GM23338 (cell line): ENCODE data around the gene RAMP3. TPM values are rescaled to one million over a fixed set of nuclear protein-coding genes. Genes with fewer than 3 reads are reported as not detected.

Source experiments
- ATAC-seq: fragments of 200-7000 bp; cut with Tn5 transposase; 3 replicates; pipeline ENCODE4 v1.9.1; 2020
- DNase-seq: peaks from one replicate; pipeline ENCODE4 v3.0.0-alpha.2; 2015; ENCODE audit warnings: low spot score
- H2AFZ ChIP-seq: fragments of 200-600 bp; sonication (generic); 2 replicates; pipeline ENCODE4 v1.8.0; 2016; ENCODE audit warnings: antibody characterized with exemption, mild to moderate bottlenecking, moderate library complexity
- H3F3A ChIP-seq: fragments of 200-600 bp; sonication (generic); replicated peaks from 2 replicates; pipeline ENCODE4 v1.8.0; 2017; ENCODE audit warnings: antibody characterized with exemption, mixed run types, low read depth
- H3K27ac ChIP-seq: fragments of 200-600 bp; sonication (generic); 2 replicates; pipeline ENCODE4 v1.6.1; 2016; ENCODE audit warnings: low read depth
- H3K27me3 ChIP-seq: fragments of 200-600 bp; sonication (generic); 2 replicates; pipeline ENCODE4 v1.8.0; 2016; ENCODE audit warnings: mild to moderate bottlenecking, mixed run types, moderate library complexity; ENCODE audit not compliant: insufficient read depth
- H3K36me3 ChIP-seq: fragments of 200-600 bp; sonication (generic); 2 replicates; pipeline ENCODE4 v1.8.0; 2016; ENCODE audit warnings: mild to moderate bottlenecking; ENCODE audit not compliant: insufficient read depth
- H3K4me1 ChIP-seq: fragments of 200-600 bp; sonication (generic); 2 replicates; pipeline ENCODE4 v1.8.0; 2016; ENCODE audit warnings: mild to moderate bottlenecking, moderate library complexity; ENCODE audit not compliant: insufficient read depth
- H3K4me2 ChIP-seq: fragments of 200-600 bp; sonication (generic); 2 replicates; pipeline ENCODE4 v1.7.1; 2017; ENCODE audit warnings: mixed run types
- H3K4me3 ChIP-seq: fragments of 200-600 bp; sonication (generic); 2 replicates; pipeline ENCODE4 v1.6.1; 2016; ENCODE audit warnings: mixed run types
- H3K79me2 ChIP-seq: fragments of 200-600 bp; sonication (generic); replicated peaks from 2 replicates; pipeline ENCODE4 v1.8.0; 2017; ENCODE audit warnings: mild to moderate bottlenecking; ENCODE audit not compliant: insufficient read depth
- H3K9me2 ChIP-seq: fragments of 200-600 bp; sonication (generic); 2 replicates; pipeline ENCODE4 v1.8.0; 2017; ENCODE audit not compliant: insufficient read depth
- H4K20me1 ChIP-seq: fragments of 200-600 bp; sonication (generic); replicated peaks from 2 replicates; pipeline ENCODE4 v1.8.0; 2017; ENCODE audit warnings: mild to moderate bottlenecking; ENCODE audit not compliant: insufficient read depth
- H3K27ac Mint-ChIP-seq: 2 replicates; pipeline ENCODE4 v1.8.0; 2020; ENCODE audit warnings: inconsistent platforms, mild to moderate bottlenecking, moderate library complexity, mixed read lengths
- H3K27me3 Mint-ChIP-seq: 3 replicates; pipeline ENCODE4 v1.8.0; 2022; ENCODE audit warnings: low read depth, mild to moderate bottlenecking, moderate library complexity, mixed read lengths, inconsistent platforms; ENCODE audit not compliant: insufficient read depth, poor library complexity
- H3K36me3 Mint-ChIP-seq: 3 replicates; pipeline ENCODE4 v1.8.0; 2021; ENCODE audit warnings: low read depth, mild to moderate bottlenecking, inconsistent platforms, moderate library complexity, mixed read lengths
- H3K4me1 Mint-ChIP-seq: 3 replicates; pipeline ENCODE4 v1.8.0; 2020; ENCODE audit warnings: mild to moderate bottlenecking, inconsistent platforms, mixed read lengths
- H3K4me3 Mint-ChIP-seq: 3 replicates; pipeline ENCODE4 v1.8.0; 2021; ENCODE audit warnings: moderate library complexity, mild to moderate bottlenecking, inconsistent platforms, mixed read lengths
- H3K9me3 Mint-ChIP-seq: 3 replicates; pipeline ENCODE4 v1.8.0; 2020; ENCODE audit warnings: moderate library complexity, mild to moderate bottlenecking, inconsistent platforms, mixed read lengths
- CREB1 ChIP-seq: fragments of 250-450 bp; sonication (Bioruptor Pico); IDR thresholded peaks from 2 replicates; pipeline ENCODE4 v1.5.0; 2020; ENCODE audit warnings: low read depth, mild to moderate bottlenecking, moderate library complexity
- POLR2AphosphoS5 ChIP-seq: IDR thresholded peaks from 2 replicates; pipeline ENCODE4 v1.6.1; 2016; ENCODE audit warnings: antibody characterized with exemption, low read depth
- ZNF114 ChIP-seq: fragments of 250-450 bp; sonication (Bioruptor Pico); IDR thresholded peaks from 2 replicates; pipeline ENCODE4 v1.5.0; 2020; ENCODE audit warnings: mild to moderate bottlenecking, moderate library complexity
- polyA plus RNA-seq: library from polyadenylated mRNA; unstranded; fragments of >200 nt; fragmentation: Nextera tagmentation; extraction: Ambion mirVana; gene quantifications from 2 replicates; pipeline ENCODE4 v1.2.1, GENCODE V29; 2016
- total RNA-seq: library from RNA; depleted of rRNA; stranded (reverse); fragments of >200 nt; shearing (Covaris generic); gene quantifications from 2 replicates; pipeline ENCODE4 v1.2.3, GENCODE V29; 2014
- TF ChIP-seq, protein P1 (sequence below), 2 experiments: fragments of 200-600 bp in 1 of 2; sonication (generic) in 1 of 2; conservative IDR thresholded peaks; 2 replicates each; pipeline versions ENCODE4 v1.5.1 to v1.6.1; 2016 to 2017; ENCODE audit warnings: antibody characterized with exemption in 2 of 2, low read depth in 2 of 2, mild to moderate bottlenecking in 2 of 2, moderate library complexity in 1 of 2
- TF ChIP-seq, protein P2 (sequence below): fragments of 250-450 bp; sonication (Bioruptor Pico); IDR thresholded peaks from 2 replicates; pipeline ENCODE4 v1.5.0; 2020; ENCODE audit warnings: mild to moderate bottlenecking, moderate library complexity
- TF ChIP-seq, protein P3 (sequence below): IDR thresholded peaks from 2 replicates; pipeline ENCODE4 v1.6.1; 2016; ENCODE audit warnings: antibody characterized with exemption

Gene RAMP3
- total and polyA plus RNA-seq, 2 experiments from 2014 or later: 1.1 to 4.6 TPM

DNA sequence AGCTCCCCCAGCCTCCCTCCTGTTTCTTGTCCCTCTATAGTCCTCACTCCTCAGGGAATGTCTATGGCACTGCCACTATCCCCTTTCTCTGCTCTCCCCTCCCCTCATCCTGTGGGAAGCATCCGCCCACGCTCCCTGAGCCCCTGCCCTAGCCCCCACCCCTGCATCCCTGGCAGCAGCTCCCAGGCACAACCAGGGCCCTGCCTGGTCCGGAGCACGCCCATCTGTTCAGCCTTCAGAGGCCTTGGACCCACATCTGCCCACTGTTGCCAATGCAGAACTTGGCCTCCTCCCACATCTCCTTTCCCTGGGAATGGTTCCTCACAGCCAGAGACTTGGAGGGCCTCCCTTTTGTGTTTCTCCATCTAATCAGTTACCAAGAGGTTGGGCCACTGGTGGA lies 25.7 kb upstream of the RAMP3 start:
- H3K36me3 ChIP-seq: no peaks in the 10 kb centered on the region
- H3K27ac Mint-ChIP-seq: no peak overlapping the region
- no peaks in the 10 kb centered on the region for H3K4me1 ChIP-seq
- no peak overlapping the region for H3K27ac ChIP-seq
- no peaks in the 10 kb centered on the region for H3K9me2 ChIP-seq
- H3K4me2 ChIP-seq: no peak overlapping the region
- H2AFZ ChIP-seq: no peak overlapping the region
- no peaks in the 10 kb centered on the region for H3K9me3 Mint-ChIP-seq
- no peaks in the 10 kb centered on the region for H3K27me3 ChIP-seq
- H3K36me3 Mint-ChIP-seq: no peaks in the 10 kb centered on the region
- peaks cover 12% of the 10 kb centered on the region; the same call in 2 of the 3 replicates for H3K4me1 Mint-ChIP-seq
- no peak for TF ChIP-seq CREB1
- no peak for TF ChIP-seq POLR2AphosphoS5
- no peak for TF ChIP-seq ZNF114 (CRISPR knock-in tag)
- TF ChIP-seq, protein P1, sequence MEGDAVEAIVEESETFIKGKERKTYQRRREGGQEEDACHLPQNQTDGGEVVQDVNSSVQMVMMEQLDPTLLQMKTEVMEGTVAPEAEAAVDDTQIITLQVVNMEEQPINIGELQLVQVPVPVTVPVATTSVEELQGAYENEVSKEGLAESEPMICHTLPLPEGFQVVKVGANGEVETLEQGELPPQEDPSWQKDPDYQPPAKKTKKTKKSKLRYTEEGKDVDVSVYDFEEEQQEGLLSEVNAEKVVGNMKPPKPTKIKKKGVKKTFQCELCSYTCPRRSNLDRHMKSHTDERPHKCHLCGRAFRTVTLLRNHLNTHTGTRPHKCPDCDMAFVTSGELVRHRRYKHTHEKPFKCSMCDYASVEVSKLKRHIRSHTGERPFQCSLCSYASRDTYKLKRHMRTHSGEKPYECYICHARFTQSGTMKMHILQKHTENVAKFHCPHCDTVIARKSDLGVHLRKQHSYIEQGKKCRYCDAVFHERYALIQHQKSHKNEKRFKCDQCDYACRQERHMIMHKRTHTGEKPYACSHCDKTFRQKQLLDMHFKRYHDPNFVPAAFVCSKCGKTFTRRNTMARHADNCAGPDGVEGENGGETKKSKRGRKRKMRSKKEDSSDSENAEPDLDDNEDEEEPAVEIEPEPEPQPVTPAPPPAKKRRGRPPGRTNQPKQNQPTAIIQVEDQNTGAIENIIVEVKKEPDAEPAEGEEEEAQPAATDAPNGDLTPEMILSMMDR (conservative IDR thresholded peaks at IDR 0.05; ENCODE audit: low read depth in 2 of 2): no peak
- TF ChIP-seq, protein P2, sequence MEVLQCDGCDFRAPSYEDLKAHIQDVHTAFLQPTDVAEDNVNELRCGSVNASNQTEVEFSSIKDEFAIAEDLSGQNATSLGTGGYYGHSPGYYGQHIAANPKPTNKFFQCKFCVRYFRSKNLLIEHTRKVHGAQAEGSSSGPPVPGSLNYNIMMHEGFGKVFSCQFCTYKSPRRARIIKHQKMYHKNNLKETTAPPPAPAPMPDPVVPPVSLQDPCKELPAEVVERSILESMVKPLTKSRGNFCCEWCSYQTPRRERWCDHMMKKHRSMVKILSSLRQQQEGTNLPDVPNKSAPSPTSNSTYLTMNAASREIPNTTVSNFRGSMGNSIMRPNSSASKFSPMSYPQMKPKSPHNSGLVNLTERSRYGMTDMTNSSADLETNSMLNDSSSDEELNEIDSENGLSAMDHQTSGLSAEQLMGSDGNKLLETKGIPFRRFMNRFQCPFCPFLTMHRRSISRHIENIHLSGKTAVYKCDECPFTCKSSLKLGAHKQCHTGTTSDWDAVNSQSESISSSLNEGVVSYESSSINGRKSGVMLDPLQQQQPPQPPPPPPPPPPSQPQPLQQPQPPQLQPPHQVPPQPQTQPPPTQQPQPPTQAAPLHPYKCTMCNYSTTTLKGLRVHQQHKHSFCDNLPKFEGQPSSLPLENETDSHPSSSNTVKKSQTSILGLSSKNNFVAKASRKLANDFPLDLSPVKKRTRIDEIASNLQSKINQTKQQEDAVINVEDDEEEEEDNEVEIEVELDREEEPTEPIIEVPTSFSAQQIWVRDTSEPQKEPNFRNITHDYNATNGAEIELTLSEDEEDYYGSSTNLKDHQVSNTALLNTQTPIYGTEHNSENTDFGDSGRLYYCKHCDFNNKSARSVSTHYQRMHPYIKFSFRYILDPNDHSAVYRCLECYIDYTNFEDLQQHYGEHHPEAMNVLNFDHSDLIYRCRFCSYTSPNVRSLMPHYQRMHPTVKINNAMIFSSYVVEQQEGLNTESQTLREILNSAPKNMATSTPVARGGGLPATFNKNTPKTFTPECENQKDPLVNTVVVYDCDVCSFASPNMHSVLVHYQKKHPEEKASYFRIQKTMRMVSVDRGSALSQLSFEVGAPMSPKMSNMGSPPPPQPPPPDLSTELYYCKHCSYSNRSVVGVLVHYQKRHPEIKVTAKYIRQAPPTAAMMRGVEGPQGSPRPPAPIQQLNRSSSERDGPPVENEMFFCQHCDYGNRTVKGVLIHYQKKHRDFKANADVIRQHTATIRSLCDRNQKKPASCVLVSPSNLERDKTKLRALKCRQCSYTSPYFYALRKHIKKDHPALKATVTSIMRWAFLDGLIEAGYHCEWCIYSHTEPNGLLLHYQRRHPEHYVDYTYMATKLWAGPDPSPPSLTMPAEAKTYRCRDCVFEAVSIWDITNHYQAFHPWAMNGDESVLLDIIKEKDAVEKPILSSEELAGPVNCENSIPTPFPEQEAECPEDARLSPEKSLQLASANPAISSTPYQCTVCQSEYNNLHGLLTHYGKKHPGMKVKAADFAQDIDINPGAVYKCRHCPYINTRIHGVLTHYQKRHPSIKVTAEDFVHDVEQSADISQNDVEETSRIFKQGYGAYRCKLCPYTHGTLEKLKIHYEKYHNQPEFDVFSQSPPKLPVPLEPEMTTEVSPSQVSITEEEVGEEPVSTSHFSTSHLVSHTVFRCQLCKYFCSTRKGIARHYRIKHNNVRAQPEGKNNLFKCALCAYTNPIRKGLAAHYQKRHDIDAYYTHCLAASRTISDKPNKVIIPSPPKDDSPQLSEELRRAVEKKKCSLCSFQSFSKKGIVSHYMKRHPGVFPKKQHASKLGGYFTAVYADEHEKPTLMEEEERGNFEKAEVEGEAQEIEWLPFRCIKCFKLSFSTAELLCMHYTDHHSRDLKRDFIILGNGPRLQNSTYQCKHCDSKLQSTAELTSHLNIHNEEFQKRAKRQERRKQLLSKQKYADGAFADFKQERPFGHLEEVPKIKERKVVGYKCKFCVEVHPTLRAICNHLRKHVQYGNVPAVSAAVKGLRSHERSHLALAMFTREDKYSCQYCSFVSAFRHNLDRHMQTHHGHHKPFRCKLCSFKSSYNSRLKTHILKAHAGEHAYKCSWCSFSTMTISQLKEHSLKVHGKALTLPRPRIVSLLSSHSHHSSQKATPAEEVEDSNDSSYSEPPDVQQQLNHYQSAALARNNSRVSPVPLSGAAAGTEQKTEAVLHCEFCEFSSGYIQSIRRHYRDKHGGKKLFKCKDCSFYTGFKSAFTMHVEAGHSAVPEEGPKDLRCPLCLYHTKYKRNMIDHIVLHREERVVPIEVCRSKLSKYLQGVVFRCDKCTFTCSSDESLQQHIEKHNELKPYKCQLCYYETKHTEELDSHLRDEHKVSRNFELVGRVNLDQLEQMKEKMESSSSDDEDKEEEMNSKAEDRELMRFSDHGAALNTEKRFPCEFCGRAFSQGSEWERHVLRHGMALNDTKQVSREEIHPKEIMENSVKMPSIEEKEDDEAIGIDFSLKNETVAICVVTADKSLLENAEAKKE (CRISPR knock-in tag): no peak
- TF ChIP-seq, protein P3, sequence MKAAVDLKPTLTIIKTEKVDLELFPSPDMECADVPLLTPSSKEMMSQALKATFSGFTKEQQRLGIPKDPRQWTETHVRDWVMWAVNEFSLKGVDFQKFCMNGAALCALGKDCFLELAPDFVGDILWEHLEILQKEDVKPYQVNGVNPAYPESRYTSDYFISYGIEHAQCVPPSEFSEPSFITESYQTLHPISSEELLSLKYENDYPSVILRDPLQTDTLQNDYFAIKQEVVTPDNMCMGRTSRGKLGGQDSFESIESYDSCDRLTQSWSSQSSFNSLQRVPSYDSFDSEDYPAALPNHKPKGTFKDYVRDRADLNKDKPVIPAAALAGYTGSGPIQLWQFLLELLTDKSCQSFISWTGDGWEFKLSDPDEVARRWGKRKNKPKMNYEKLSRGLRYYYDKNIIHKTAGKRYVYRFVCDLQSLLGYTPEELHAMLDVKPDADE: no peak
- no peaks in the 10 kb centered on the region; the same call in 1 of the 2 replicates for H3F3A ChIP-seq
- H3K79me2 ChIP-seq: no peaks in the 10 kb centered on the region
- no peak overlapping the region for H3K4me3 ChIP-seq
- H4K20me1 ChIP-seq: no peaks in the 10 kb centered on the region
- H3K27me3 Mint-ChIP-seq: peaks cover 6% of the 10 kb centered on the region
- H3K4me3 Mint-ChIP-seq: no peak overlapping the region
- no peak for ATAC-seq
- DNase-seq: no peak
